ENCODE measurements around the gene GNAQ. TPM values are rescaled to one million over a fixed set of nuclear protein-coding genes. Genes with fewer than 3 reads are reported as not detected.
A peak's percentile ranks its signal among the peaks of the same experiment; 100 is the strongest.

Gene GNAQ
- total and polyA plus RNA-seq, 9 donors, result 22.0 to 72.2 (median 53.1) TPM

DNA sequence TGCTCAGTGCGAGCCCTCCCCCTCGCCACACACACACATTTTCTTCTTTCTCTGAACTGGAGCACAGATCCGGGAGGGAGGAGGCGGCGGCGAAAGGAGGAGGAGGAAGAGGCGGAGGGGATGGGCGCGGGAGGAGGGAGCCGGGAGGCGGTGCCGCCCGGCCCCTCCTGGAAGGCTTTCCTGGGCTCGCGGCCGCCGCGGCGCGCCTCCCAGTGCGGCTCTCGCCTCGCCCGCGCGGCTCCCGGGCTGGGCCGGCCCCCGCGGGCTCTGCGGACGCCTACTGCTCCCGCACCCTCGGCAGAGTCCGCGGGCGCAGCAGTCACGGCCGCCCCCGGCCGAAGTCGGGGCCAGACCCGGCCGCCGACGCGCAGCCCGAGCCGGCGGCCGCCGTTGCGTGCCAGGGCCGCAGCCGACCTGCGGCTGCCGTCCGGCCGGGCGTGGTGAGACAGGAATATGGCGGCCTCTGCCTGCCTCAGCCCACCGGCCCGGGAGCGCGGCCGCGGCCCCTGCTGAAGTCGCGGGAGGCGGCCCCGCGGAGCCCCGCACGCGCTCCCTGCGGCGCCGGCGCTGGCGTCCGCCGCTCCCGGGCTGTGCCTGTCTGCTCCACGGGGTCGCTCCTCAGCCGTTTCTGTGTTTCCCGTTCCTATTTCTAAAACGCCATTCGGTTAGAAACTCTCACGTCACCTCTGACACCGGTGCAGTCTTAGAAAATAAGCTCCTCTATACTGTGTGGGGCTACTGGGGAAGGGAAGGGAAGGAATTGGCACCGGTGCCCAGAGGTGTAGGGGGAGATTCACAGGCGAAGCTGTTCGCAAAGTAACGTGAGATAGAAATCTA lies 500 bp upstream of the GNAQ start:
- Histone ChIP-seq H3K36me3 (no peaks in the 10 kb centered on the region), H3K4me1 (ENCODE audit: insufficient read depth) (no peaks in the 10 kb centered on the region), H3K9me3 (no peaks in the 10 kb centered on the region), H3K27me3 (no peaks in the 10 kb centered on the region), H3K27ac (peak overlapping the region; percentile 96), H3K4me3 (peak overlapping the region; percentile 75)
- intact Hi-C loops (cut with DNase I), result loop anchor here in 3 of 4 donors (10.0 kb wide), 6 partner anchors 57 to 857 kb away; partner anchors contain the start of gene VPS13A (in 1 of the 3)
- 0 to 1% (median 1%) methylated on average over 85 to 94 of the region's 95 CpGs for WGBS, 3 donors
- DNase-seq, result peak; percentile 91 to 94 (median 92)
- peak; percentile 82 for TF ChIP-seq POLR2A (IDR thresholded peaks at IDR 0.05)
- TF ChIP-seq, protein P1, sequence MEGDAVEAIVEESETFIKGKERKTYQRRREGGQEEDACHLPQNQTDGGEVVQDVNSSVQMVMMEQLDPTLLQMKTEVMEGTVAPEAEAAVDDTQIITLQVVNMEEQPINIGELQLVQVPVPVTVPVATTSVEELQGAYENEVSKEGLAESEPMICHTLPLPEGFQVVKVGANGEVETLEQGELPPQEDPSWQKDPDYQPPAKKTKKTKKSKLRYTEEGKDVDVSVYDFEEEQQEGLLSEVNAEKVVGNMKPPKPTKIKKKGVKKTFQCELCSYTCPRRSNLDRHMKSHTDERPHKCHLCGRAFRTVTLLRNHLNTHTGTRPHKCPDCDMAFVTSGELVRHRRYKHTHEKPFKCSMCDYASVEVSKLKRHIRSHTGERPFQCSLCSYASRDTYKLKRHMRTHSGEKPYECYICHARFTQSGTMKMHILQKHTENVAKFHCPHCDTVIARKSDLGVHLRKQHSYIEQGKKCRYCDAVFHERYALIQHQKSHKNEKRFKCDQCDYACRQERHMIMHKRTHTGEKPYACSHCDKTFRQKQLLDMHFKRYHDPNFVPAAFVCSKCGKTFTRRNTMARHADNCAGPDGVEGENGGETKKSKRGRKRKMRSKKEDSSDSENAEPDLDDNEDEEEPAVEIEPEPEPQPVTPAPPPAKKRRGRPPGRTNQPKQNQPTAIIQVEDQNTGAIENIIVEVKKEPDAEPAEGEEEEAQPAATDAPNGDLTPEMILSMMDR (IDR thresholded peaks at IDR 0.05), result no peak

DNA sequence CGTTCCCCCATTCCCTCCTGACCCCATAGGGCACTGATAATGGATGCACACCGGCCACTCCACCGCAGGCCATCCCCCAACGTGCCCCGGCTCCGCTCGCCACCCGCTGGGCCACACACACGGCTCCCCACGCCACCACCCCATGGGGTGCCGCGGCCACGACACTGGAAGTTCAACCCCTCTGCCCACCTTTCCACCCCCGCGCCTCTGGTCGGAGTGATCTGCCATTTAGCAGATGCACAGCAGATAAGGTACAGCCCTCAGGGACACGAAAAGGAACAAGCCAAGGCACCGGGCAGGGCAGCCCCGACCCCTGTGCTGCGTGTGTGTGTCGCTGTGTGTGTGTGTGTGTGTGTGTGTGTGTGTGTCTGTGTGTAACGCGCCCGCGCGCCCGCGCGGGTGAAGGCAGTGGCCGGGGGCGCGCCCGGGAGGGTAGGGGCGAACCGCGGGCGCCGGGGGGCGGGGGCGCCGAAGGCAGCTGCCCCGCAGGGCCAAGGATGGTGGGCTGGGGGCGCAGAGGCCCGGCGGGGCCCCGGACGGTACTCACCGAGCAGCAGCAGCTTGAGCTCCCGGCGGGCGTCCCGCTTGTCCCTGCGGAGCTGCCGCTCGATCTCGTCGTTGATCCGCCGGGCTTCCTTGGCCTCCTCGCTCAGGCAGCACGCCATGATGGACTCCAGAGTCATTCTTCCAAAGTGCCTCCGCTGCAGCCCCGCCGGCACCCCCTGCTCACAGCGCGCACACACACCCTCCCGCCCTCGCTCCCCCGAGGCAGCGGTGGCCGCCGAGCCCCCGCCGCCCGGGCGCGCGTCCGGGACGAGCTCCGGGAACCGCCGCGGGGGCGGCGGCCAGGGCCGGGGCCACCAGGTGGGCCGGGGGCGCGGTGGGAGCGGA lies 813 bp downstream of the GNAQ start:
- H3K4me1 ChIP-seq (ENCODE audit: insufficient read depth), result peaks cover 2% of the 10 kb centered on the region
- no peak for TF ChIP-seq EP300 (IDR thresholded peaks at IDR 0.05)
- TF ChIP-seq, protein P1 (IDR thresholded peaks at IDR 0.05), result no peak
- no peak for TF ChIP-seq POLR2A (IDR thresholded peaks at IDR 0.05)
- intact Hi-C loops (cut with DNase I), result loop anchor here in 3 of 4 donors (10.0 kb wide), 6 partner anchors 56 to 856 kb away; partner anchors contain the start of gene VPS13A (in 1 of the 3)

DNA sequence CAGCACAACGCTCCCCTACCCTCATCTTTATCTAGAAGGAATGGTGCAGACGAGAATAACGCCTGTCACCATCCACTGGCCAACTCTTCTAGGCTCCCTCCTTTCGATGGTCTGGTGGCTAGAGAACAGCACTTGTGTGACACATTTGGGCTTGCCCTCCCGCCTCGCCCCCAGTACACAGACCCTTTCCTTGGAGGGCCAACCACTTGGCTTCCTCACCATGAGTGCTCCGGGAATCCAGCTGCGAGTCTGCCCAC lies 1.4 kb downstream of the GNAQ start:
- 1 to 2% (median 1%) methylated on average over 8 of the region's 8 CpGs for WGBS, 3 donors
- DNase-seq, result peak in 1 of 5 donors; percentile 30
- intact Hi-C loops (cut with DNase I), result loop anchor here in 3 of 4 donors (10.0 kb wide), 6 partner anchors 55 to 855 kb away; partner anchors contain the start of gene VPS13A (in 1 of the 3)
- H3K4me3 ChIP-seq, result peak overlapping the region; percentile 75
- H3K9me3 ChIP-seq, result no peaks in the 10 kb centered on the region
- H3K27me3 ChIP-seq, result no peaks in the 10 kb centered on the region
- no peaks in the 10 kb centered on the region for H3K36me3 ChIP-seq
- peaks cover 2% of the 10 kb centered on the region for H3K4me1 ChIP-seq (ENCODE audit: insufficient read depth)
- TF ChIP-seq, protein P1 (IDR thresholded peaks at IDR 0.05), result no peak
- TF ChIP-seq POLR2A (IDR thresholded peaks at IDR 0.05) (no peak), EP300 (IDR thresholded peaks at IDR 0.05) (no peak)
- H3K27ac ChIP-seq, result peak overlapping the region; percentile 96

More for the DNA sequence above, 813 bp downstream of the GNAQ start:
- Histone ChIP-seq H3K4me3 (peak overlapping the region; percentile 75), H3K9me3 (no peaks in the 10 kb centered on the region), H3K27me3 (no peaks in the 10 kb centered on the region), H3K27ac (peak overlapping the region; percentile 96), H3K36me3 (no peaks in the 10 kb centered on the region)
- peak; percentile 57 to 77 (median 69) for DNase-seq
- 0 to 2% (median 1%) methylated on average over 35 to 90 of the region's 91 CpGs for WGBS, 3 donors

DNA sequence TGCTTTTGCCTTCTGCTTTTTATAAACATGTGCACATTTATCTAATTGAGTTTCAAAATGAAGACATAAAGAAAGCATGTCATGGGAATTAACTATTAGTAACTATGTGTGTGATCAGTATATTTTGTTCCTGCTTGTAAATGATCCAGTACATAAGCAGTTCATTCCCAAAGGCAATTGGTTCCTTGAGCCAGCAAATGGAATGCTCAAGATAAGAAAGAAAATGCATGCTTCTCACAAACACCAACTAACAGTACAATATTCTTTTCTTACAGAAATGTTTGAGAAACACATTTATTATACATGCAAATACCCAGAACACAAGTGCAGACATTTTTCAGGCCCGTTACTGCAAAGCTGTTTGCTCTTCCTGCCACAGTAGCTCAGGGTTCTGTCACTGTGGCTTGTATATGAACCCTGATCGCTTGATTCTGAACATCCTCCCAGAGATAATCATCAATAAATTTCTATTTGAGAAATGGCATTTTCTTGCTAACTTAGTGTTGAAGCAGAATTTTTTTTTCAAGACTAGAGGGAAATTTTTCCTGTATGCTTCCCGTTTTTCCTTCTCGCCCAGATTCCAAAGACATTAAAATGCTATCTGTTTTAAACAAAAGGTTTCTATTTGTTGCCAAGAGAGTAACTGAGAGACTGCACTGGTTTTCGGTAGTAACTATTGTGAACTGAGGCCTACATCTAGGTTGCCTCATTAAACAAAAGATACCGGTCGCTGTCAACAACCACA lies 1.9 kb downstream of the GNAQ start:
- no peaks in the 10 kb centered on the region for H3K27me3 ChIP-seq
- no peak for DNase-seq
- TF ChIP-seq POLR2A (IDR thresholded peaks at IDR 0.05) (no peak), EP300 (IDR thresholded peaks at IDR 0.05) (no peak)
- TF ChIP-seq, protein P1 (IDR thresholded peaks at IDR 0.05), result no peak
- peak overlapping the region; percentile 96 for H3K27ac ChIP-seq
- no peaks in the 10 kb centered on the region for H3K9me3 ChIP-seq
- H3K4me1 ChIP-seq (ENCODE audit: insufficient read depth), result peaks cover 2% of the 10 kb centered on the region
- 1 to 3% (median 2%) methylated on average over 7 of the region's 7 CpGs for WGBS, 3 donors
- no peaks in the 10 kb centered on the region for H3K36me3 ChIP-seq
- intact Hi-C loops (cut with DNase I), result loop anchor here in 3 of 4 donors (10.0 kb wide), 6 partner anchors 55 to 855 kb away; partner anchors contain the start of gene VPS13A (in 1 of the 3)
- peak overlapping the region; percentile 75 for H3K4me3 ChIP-seq
